GM21390 (cell line): ENCODE measurements around the gene POLR3G.

Source experiments
- ATAC-seq: cut with Tn5 transposase; IDR thresholded peaks from one replicate; pipeline ENCODE4 v1.9.1; 2021; ENCODE audit not compliant: unreplicated experiment

The POLR3G gene

DNA sequence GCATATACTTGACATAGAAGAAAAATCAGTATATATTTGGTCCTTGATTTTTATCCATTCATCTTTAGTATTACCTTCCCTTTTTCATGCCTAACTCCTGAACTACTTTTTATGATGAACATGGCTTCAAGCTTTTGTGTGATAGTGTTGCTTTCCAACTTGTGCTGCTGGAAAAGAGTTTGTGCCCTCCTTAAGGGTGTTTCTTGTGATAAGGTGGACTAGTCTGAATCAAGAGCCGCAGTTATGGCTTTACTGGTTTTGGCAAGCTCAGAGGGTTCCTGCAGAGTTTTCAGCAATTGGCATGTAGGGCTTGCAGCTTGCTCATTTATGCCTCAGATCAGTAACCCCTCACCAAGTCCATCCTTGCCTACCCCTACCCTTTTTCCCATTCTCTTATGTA is 20.5 kb downstream of the POLR3G start:
- no peak for ATAC-seq

DNA sequence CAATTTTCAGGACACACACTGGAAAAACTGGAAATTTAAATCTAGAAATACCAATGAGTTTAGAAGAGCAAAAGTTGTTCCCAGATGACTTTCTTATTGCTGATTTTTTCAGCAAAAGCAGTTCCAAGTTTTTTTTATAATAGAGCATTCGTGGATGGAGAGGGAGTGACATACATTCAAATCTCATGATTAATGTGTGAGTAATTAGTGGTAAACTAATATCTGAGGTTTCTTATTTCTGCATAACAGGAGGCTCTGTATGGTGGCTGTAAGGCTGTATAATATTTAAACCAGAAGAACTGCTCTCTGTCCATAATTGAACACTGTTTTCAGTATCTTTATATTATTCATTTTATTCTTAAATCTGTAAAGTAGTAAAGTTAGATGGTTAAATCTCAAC is 28.9 kb downstream of the POLR3G start:
- ATAC-seq = no peak

DNA sequence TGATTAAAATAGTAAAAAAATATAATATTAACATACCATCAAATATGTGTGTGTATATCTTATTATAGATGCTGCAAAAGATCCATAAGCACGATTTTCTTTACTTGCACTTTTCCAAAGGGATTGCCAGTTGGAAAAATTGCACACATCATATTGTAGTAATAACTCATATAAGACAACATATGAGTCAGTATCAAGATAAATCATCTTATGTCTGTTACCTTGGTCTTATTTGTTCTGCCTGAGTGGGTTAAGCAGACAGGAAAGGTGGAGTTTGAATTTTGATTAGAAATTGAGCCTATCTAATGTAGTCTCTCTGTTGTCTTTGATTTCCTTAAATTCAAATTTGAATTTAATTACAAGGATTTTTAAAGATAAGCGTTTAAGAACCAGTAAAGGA is 30.1 kb downstream of the POLR3G start:
- ATAC-seq = no peak

DNA sequence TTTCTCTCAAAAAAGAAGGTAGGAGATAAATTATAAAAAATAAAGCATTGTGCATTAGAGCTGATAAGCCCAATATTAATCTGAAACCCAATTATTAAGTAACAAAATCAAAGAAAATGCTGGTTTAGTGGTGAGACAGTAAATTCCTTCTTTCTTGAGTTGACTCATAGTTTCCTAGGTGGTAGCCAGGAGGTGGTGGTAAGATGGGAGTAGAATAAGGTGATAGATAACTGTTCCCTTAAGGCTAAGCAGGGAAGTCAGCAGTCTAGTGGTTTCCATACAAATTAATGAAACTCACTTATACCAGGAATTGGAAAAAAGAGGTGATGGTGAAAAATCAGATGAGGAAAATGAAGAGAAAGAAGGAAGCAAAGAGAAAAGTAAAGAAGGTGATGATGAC is 31.6 kb downstream of the POLR3G start:
- no peak for ATAC-seq

DNA sequence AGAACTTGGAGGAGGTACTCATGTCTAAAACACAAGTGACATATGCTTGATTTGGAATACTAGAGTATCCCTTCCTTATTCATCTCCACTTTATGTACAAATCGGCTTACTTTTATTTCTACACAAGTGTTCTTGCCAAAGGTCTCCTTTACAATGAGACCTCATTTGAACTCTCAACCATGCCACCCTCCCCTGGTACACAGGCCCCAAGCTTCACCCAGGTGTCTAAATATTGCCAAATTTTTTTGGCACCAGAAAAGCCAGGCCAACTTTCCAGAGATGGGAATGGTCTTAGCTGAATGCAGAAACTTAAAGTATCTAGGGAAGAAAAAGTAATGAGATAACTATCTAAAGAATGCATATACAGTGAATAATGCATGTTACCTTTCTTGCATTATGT is 35.8 kb downstream of the POLR3G start:
- no peak for ATAC-seq

DNA sequence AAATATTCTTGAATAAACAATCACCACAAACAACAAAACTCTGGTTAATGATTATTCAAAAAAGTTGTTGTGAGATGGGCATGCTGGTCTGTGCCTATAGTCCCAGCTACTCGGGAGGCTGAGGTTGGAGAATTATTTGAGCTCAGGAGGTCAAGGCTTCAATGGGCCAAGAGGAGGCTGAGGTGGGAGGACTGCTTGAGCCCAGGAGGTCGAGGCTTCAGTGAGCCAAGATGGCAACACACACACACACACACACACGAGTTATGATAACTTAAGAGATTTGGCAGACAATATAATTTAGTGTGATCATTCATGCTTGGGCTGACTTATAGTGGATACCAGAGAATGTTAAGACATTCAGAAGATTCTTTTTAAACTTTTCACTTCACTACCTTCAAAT is 39.9 kb downstream of the POLR3G start:
- ATAC-seq = no peak

DNA sequence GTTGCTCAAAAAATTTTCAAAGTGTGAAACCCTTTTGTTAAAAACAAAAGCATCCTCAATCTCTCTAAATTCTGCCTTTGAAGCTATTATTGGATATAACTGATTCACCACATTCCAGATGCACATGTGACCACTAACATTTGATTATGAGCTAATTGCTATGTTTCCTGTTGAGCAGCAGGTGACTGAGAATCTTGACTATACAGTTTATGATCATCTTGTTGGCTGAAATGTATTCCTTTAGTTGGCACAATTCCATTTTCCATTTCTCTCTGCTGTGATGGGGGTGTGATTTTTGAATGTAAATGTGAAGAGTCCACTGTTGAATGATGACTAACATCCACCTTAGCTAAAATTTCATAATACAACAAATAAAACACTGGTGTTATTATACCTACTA is 44.0 kb downstream of the POLR3G start:
- ATAC-seq = no peak

DNA sequence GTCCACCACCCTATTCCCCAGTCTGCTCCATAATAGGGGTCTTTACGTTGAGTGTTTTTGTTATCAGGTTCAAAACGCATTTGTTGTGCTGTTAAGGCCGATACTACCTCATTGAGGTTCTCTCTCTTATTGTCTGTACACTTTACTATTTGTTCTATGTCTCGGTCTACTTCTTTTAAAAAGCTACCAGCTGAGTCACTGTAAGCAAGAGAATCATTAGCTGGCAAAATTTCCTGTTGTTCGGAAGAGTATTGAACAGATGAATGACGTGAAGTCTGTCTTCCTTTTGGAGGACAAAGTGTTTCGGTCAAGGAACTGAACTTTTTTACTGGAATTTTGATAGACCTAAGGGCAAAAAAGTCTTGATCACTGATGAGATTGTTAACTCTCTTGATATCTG is 44.4 kb downstream of the POLR3G start:
- no peak for ATAC-seq

DNA sequence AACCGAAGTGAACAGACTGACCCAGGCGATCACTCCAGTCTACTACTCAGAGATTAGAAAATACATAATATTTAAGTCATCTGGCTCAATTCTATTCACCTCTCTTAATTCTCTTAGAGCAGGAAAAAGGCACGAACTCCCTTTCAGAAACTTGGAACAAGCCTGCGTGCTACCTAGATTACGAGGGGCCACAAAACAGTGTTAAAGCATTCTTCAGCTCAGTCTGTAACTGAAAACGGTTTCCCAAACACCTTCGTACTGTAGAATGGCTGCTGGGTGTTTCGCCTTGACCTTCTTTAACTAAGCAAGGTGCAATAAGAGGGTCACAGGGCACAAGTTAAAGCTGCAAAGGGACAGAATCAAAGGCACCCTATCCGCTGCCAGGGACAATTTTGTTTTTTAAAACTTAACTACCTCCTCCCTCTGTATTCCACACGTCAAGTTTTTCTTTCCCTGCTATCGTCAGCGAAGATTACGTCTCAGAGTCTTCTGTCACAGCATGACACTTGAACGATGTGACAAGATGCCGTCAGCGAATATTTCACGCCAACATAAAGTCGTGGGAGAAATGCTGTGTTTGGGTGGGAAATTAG is 54.0 kb downstream of the POLR3G start:
- ATAC-seq = no peak

DNA sequence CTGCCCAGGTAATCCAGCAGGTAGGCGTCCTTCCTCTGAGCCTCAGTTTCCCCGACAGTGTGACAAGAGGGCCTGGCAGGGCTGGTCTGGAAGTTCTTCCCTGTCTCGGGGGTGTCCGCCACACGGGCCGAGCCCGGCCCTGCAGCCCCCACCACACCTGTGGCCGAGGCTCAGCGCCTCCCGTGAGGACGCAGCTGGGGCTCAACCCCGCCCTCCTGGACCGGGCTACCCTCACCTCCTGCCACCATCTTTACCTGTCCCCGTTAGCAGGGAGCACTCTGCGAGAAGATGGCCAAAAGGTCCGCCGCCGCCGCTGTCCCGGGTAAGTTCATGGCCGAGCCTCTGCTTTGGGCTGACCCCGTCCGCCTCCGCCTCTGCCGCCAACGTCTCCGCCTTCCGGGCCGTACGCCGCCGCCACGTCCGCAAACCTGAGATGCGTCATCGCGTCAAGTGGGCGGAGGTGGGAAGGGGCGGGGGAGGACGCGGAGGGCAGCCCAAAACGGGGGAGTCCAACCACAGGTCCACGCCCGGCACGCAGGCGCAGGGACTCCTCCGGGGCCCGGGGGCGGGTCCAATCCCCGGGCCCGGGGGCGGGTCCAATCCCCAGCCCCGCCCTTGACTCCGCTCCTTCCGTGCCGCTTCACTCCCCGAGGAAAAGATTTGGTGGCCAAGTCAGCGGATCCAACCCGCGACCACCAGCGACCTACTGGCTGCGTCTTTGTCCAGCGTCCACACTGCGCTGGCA is 54.7 kb downstream of the POLR3G start, which contains the start of gene LYSMD3:
TSS of gene LYSMD3 (minus strand) at position 391 of the 745 bp plus-strand sequence. CDS start 4,295 bp downstream, outside the sequence.
- peak; percentile 87 for ATAC-seq

DNA sequence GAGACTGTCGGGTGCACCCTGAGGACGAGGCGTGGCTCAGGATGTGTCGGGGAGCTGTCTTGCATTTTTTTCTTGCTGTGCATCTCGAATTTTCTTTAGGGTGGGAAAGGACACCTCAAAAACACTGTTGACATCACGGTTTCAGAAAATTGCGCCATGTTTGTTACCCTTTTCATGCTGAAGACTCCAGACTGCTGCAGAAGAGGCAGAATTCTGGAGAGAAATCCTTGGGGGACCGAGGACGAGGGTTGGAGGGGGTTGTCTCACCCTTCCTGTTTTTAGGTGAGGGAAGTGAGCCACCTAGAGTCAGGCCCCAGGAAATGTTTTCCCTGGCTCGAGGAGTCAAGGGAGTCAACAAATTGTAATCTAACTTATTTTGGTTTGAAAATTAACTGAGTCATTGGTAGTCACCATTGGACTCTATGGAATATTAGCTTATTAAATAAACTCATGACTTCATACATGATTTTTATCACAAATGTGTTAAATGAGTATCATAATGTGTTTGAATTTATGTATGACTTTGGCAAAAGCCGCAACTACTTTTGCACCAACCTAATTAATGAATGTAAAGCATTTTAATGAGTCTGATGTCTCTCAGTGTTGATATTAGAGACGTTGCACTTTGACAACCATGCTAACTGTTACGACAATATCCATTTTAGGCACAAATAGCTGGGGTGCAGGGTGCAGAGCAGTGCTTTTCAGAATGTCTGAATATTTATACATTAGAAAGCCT is 55.4 kb downstream of the POLR3G start:
- ATAC-seq = peak; percentile 46

DNA sequence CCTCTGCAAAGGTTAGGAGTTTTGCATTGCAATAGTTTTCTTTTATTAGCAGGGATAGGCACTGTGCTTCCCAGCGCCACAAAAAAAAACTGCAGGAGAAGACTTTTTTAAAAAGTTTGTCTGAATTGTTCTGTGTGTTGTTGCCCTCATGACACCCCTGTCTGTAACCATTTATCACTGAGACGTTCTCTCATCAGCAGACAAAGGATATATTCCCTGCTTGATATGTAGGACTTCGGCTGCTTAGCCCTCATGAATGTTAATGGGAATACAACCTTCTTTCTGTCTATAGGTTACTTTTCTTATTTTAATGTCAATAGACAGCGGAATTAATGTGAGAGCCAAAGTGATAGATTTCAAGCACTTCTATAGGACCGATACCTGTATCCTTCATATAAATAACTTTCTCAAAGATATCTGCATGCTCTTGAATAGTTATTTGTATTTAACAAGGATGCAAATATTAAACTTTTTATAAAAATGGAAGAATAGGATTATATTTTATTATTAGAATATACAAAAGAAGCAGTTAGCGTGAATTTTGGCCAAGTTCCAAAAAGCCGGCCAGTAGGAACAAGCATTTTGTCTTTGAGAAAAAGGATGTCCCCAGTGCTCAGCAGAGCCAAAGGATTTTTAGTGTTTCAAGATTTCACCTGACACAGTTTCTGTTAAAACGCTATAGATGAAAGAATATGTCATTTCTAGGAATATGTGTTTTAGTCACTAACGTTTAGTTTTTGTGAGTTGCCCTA is 56.2 kb downstream of the POLR3G start:
- ATAC-seq = no peak

DNA sequence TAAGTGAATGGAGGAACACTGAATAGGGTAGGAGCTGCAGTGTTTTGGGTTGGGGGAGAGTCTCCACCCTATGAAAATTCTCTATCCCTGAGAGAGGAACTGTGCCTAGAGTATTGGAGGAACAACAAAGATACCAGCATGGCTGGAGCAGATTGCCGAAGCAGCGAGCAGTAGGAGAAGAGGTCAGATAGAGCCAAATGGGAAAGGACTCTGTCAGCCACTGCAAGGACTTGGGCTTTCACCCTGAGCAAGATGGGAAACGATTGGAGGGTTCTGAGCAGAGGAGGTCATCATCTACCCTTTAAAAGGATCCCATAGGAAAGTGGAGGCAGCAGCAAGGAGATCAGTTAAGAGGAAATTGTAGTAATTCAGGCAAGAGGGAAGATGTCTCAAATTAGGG is 59.1 kb downstream of the POLR3G start:
- ATAC-seq = no peak

DNA sequence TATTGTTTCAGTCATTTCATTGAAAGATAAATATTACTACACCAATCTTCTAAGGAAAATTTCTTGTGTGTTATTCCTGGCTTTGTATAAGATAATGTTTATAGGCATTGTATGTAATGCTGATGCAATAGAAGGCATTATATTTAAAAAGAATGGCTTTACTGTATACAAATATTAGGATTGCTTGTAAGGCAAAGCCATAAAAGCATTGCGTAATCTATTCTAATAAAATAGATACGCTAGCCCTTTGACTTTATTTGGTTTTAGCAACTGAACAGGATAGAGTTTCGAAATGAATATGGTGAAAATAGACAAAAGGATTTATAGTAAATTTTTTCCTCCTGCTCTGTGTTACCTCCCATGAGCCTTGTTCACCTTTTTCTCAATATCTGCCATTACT is 60.3 kb downstream of the POLR3G start:
- no peak for ATAC-seq

DNA sequence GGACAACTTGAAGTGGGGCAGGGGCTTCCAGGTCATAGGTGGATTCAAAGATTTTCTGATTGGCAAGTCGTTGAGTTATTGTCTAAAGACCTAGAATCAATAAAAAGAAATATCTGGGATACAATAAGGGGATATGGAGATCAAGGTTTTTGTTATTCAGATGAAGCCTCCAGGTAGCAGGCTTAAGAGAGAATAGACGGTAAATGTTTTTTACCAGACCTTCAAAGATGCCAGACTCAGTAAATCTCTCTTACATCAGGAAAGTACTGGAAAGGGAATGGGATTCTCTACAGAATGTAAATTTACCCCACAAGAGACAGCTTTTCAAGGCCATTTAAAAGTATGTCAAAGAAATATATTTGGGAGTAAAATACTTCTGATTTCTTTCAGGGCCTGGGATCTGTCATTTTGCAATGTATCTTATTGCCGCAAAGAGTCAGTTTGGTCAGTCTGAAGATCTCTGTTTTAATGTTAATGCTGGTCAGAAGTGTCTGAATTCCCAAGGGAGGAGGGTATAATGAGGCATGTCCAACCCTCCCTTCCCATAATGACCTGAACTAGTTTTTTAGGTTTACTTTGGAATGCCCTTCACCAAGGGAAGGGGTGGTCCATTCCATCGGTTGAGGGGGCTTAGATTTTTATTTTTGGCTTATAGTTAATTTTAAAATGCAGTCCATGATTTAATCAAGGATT is 68.3 kb downstream of the POLR3G start:
- ATAC-seq = no peak

DNA sequence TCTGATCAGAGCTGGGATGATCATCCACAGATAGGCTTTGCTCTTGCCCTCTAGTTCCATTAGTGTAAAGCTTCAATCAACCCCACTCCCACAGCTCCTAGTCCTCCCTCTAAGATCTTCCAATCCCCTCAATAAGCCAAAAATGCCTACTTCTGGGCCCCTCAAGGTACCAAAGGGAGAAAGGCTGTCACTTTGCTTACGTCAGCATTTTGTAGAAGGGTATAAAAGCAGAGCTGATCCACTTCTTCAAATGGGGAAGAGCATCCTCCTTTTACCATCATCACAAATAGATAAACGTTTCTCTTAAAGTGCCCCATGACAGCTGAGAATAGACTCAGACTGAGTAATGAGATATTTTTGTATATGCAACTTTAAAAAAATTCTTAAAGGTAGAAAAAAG is 70.8 kb downstream of the POLR3G start:
- no peak for ATAC-seq

DNA sequence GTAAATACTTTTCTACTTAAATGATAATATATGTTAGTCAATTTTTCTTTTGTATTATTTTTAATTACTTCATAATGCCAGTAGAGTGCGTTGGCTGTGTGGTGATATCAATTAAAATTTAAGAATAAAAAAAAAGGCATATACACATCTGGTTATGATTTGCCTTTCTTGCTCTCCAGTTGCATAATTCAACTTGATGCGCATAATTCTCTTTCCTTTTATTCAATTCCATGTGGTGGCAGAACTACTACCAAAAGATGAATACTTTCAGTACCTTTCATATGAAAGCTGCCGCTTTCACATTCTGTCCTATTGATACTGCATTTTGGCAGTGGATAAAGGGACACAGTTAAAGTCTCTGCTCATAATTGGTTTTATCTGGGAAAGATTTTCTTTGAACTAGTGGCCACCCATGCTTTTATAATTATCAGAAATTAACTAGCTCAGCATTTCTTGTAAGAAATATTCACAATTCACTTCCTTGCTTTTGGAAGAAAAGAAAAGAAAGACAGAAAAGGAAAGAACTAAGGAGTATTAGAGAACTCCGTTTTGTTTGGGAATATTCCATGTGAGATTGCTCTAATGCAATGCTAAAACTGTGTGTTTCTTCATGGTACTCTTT is 71.7 kb downstream of the POLR3G start:
- no peak for ATAC-seq

DNA sequence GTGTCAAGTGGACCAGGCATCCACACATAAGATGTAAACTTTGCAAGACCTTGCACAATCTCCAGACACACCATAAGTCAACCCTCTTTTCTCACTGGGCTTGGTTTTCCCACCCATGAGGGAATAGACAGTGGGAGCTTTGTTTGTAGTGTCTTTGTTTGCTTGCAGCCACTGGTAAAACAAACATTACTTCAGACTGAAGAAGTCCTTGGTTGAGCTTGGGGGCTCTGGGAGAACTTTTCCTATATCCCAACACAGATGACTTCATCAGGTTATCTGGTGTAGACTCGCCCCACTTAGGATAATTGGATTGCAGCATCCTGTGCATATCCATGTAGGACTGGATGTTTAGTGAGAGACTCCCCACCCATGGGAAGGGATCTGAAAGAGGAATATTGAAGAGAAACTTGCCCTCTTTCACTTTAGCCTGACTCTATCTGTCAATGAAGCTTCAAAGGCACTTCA is 72.4 kb downstream of the POLR3G start:
- ATAC-seq = no peak

DNA sequence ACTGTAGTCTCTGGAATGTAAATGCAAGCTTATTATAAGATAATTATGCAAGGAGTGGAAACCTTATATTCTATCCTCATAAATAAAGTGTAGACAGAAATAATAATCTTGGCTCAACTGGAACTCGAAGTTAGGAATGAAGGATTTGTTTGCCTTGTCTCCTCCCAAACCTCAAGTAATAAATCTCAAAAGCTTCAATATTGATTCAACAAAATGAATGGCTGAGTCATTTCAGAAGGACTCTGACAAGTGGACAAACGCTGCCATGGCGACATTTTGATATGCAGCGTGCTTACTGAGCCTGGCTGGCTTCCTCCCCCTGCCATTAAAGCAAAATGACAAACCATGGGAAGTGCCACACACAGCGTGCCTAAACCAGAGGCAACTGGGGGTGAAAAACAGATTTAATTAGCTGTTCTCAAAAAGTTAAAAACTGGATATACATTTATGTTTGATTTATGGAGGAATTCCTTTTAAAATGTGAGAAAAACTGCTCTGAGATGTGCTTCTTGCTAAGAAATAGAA is 73.5 kb downstream of the POLR3G start:
- no peak for ATAC-seq

DNA sequence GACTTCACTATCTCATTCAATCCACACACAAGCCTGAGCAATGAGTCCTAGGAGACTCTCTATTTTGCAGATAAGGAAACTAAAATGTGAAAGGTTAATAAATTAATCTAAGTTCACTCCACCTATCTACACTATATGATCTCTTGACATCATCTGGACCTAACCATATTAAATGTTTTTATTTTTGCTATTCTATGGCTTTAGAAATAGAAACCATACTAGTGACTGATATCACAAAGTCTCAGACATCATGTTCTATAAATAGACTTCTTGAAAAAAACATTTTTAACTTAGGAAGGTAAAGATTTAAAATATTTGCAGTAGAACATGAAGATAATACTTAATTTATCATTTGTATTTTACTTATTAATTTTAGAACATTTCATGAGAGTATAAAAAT is 74.6 kb downstream of the POLR3G start:
- ATAC-seq = no peak
